HepG2 (cell line): ENCODE results near the gene CEBPE. TPM values are rescaled to one million over a fixed set of nuclear protein-coding genes. Genes with fewer than 3 reads are reported as not detected.

Experiments used
- AKAP8 ChIP-seq: sonication (generic); formaldehyde crosslinking; IDR thresholded peaks from 2 replicates; pipeline ENCODE4 v1.5.1; 2020; ENCODE audit warnings: mild to moderate bottlenecking, missing genetic modification reagents
- ELK4 ChIP-seq: sonication (generic); formaldehyde crosslinking; IDR thresholded peaks from 2 replicates; pipeline ENCODE4 v1.9.0; 2021; ENCODE audit warnings: missing genetic modification reagents, borderline replicate concordance
- HNF4A ChIP-seq: sonication (generic); formaldehyde crosslinking; IDR thresholded peaks from 2 replicates; pipeline ENCODE4 v1.4.0; 2020; ENCODE audit warnings: missing genetic modification reagents
- KLF11 ChIP-seq: IDR thresholded peaks from 2 replicates; pipeline ENCODE4 v1.6.1; 2016; ENCODE audit warnings: missing compliant biosample characterization
- KMT2B ChIP-seq: IDR thresholded peaks from 2 replicates; pipeline ENCODE4 v1.6.1; 2016; ENCODE audit warnings: missing genetic modification reagents, missing compliant biosample characterization
- NR3C1 ChIP-seq: sonication (generic); formaldehyde crosslinking; IDR thresholded peaks from 2 replicates; pipeline ENCODE4 v1.4.0; 2020; ENCODE audit warnings: missing genetic modification reagents
- POGZ ChIP-seq: sonication (generic); formaldehyde crosslinking; IDR thresholded peaks from 2 replicates; pipeline ENCODE4 v1.4.0; 2020; ENCODE audit warnings: mild to moderate bottlenecking, missing genetic modification reagents
- PRDM4 ChIP-seq: sonication (generic); formaldehyde crosslinking; IDR thresholded peaks from 2 replicates; pipeline ENCODE4 v1.9.0; 2021; ENCODE audit warnings: missing genetic modification reagents, borderline replicate concordance
- RARA ChIP-seq: IDR thresholded peaks from 2 replicates; pipeline ENCODE4 v1.6.1; 2016; ENCODE audit warnings: missing genetic modification reagents, missing compliant biosample characterization
- RNF2 ChIP-seq: fragments of 450-650 bp; conservative IDR thresholded peaks from 2 replicates; pipeline ENCODE4 v1.6.1; 2016; ENCODE audit warnings: low read depth
- SP5 ChIP-seq: IDR thresholded peaks from 2 replicates; pipeline ENCODE4 v1.6.1; 2016; ENCODE audit warnings: low read depth, borderline replicate concordance
- SYNCRIP ChIP-seq: fragments of 200-400 bp; formaldehyde crosslinking; IDR thresholded peaks from 2 replicates; pipeline ENCODE4 v1.6.1; 2018; ENCODE audit warnings: mild to moderate bottlenecking, low read depth, low read length; ENCODE audit not compliant: insufficient read depth
- TBX2 ChIP-seq: sonication (generic); formaldehyde crosslinking; IDR thresholded peaks from 2 replicates; pipeline ENCODE4 v1.5.0; 2020; ENCODE audit warnings: missing genetic modification reagents, mild to moderate bottlenecking, borderline replicate concordance
- THAP11 ChIP-seq: IDR thresholded peaks from 2 replicates; pipeline ENCODE4 v1.6.1; 2016; ENCODE audit warnings: missing biosample characterization, missing genetic modification reagents
- ZBTB37 ChIP-seq: sonication (generic); formaldehyde crosslinking; IDR thresholded peaks from 2 replicates; pipeline ENCODE4 v1.4.0; 2020; ENCODE audit warnings: mild to moderate bottlenecking, missing genetic modification reagents
- ZFX ChIP-seq: sonication (generic); formaldehyde crosslinking; IDR thresholded peaks from 2 replicates; pipeline ENCODE4 v1.4.0; 2020; ENCODE audit warnings: mild to moderate bottlenecking, low read depth, missing genetic modification reagents, moderate library complexity
- ZNF160 ChIP-seq: sonication (generic); formaldehyde crosslinking; IDR thresholded peaks from 2 replicates; pipeline ENCODE4 v1.8.0; 2022; ENCODE audit warnings: mild to moderate bottlenecking, inconsistent platforms, missing genetic modification reagents
- ZNF274 ChIP-seq: sonication (generic); formaldehyde crosslinking; IDR thresholded peaks from 2 replicates; pipeline ENCODE4 v1.5.1; 2020; ENCODE audit warnings: mild to moderate bottlenecking, missing genetic modification reagents
- ZNF30 ChIP-seq: sonication (generic); formaldehyde crosslinking; IDR thresholded peaks from 2 replicates; pipeline ENCODE4 v1.5.0; 2020; ENCODE audit warnings: mild to moderate bottlenecking, missing genetic modification reagents
- ZNF644 ChIP-seq: IDR thresholded peaks from 2 replicates; pipeline ENCODE4 v1.6.1; 2016; ENCODE audit warnings: low read depth
- ZSCAN22 ChIP-seq: sonication (generic); formaldehyde crosslinking; IDR thresholded peaks from 2 replicates; pipeline ENCODE4 v1.4.0; 2020; ENCODE audit warnings: mild to moderate bottlenecking, missing genetic modification reagents
- polyA plus RNA-seq, 8 experiments: library from polyadenylated mRNA; depleted of rRNA in 3 of 8; stranded (reverse) in 7 of 8; unstranded in 1 of 8; fragments of >200 nt; fragmentation: Illumina TruSeq in 4 of 8; extraction: Trizol in 4 of 8; gene quantifications; 2 replicates each; pipeline versions ENCODE4 v1.2.1 to v1.2.3, GENCODE V29; 2011 to 2016; ENCODE audit warnings: low read depth in 4 of 8, missing spikeins in 1 of 8, mixed read lengths in 1 of 8; ENCODE audit not compliant: insufficient read depth in 1 of 8
- total RNA-seq, 5 experiments: library from RNA; depleted of rRNA; stranded (reverse); fragments of >200 nt; fragmentation: Illumina TruSeq; extraction: Trizol; gene quantifications; 2 replicates each; pipeline ENCODE4 v1.2.3, GENCODE V29; 2016; ENCODE audit warnings: low read depth in 1 of 5
- TF ChIP-seq, protein P1 (sequence below): IDR thresholded peaks from 2 replicates; pipeline ENCODE4 v1.6.1; 2016; ENCODE audit warnings: missing compliant biosample characterization, missing genetic modification reagents, borderline replicate concordance
- TF ChIP-seq, protein P2 (sequence below): sonication (generic); formaldehyde crosslinking; IDR thresholded peaks from 2 replicates; pipeline ENCODE4 v1.5.0; 2020; ENCODE audit warnings: missing genetic modification reagents, mild to moderate bottlenecking, borderline replicate concordance

CEBPE gene
- total and polyA plus RNA-seq, 2 of the 13 experiments (the other 11 are each of a cell fraction or from before 2014, with no cell fraction given): 0.09 to 0.11 TPM

DNA sequence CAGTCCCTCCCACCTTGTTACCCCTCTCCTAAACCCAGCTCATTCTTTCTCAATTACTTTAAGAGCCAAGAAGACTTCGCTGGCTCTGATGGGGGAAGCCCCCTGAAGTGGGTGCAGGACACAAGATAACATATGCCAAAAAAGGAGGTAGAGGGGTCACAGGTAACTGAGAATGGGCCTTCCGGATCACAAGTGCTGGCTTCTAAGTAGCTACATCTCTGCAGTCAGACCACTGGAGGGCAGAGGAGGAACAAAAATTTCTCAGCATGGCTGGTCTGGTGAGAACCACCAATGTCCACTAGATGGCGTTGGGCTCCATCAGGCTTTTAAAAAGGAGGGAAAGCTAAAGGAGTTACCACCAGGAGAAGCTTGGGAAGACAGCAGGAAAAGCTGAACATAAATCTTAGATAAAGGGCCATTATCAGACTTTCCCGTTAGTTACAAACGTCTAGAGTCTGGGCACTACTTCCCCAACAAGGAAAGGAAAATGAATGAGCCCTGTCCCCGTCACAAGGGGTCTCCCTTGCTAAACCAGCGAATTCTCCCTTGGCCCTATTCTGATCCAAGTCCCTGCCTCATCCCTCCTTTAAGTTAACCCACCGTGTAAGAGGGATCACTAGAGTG, 50.2 kb downstream of the CEBPE start (continued):
- TF ChIP-seq ZNF160: no peak
- TF ChIP-seq THAP11 (CRISPR knock-in tag): peak; percentile 80
- 0 out of 2 replicates have a peak, but pooled peaks have one; percentile 20 for TF ChIP-seq RARA (CRISPR knock-in tag)
- TF ChIP-seq SP5 (CRISPR knock-in tag): no peak
- TF ChIP-seq KMT2B (CRISPR knock-in tag): 0 out of 2 replicates have a peak, but pooled peaks have one; percentile 34
- TF ChIP-seq SYNCRIP: no peak
- TF ChIP-seq KLF11 (CRISPR knock-in tag): peak; percentile 54; the same call in 1 of the 2 replicates
- TF ChIP-seq, protein P1, sequence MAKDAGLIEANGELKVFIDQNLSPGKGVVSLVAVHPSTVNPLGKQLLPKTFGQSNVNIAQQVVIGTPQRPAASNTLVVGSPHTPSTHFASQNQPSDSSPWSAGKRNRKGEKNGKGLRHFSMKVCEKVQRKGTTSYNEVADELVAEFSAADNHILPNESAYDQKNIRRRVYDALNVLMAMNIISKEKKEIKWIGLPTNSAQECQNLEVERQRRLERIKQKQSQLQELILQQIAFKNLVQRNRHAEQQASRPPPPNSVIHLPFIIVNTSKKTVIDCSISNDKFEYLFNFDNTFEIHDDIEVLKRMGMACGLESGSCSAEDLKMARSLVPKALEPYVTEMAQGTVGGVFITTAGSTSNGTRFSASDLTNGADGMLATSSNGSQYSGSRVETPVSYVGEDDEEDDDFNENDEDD (CRISPR knock-in tag): peak; percentile 92
- TF ChIP-seq ZBTB37 (CRISPR knock-in tag): no peak
- TF ChIP-seq, protein P2, sequence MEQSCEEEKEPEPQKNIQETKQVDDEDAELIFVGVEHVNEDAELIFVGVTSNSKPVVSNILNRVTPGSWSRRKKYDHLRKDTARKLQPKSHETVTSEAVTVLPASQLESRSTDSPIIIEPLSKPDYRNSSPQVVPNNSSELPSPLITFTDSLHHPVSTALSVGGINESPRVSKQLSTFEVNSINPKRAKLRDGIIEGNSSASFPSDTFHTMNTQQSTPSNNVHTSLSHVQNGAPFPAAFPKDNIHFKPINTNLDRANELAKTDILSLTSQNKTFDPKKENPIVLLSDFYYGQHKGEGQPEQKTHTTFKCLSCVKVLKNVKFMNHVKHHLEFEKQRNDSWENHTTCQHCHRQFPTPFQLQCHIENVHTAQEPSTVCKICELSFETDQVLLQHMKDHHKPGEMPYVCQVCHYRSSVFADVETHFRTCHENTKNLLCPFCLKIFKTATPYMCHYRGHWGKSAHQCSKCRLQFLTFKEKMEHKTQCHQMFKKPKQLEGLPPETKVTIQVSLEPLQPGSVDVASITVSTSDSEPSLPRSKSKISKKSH (CRISPR knock-in tag): no peak
- no peak for TF ChIP-seq ZNF274 (CRISPR knock-in tag)
- TF ChIP-seq HNF4A (CRISPR knock-in tag): no peak
- 0 out of 2 replicates have a peak, but pooled peaks have one; percentile 31 for TF ChIP-seq ZNF644 (CRISPR knock-in tag)
- TF ChIP-seq ZNF30 (CRISPR knock-in tag): no peak
- peak; percentile 41; the same call in 1 of the 2 replicates for TF ChIP-seq RNF2
- no peak for TF ChIP-seq PRDM4 (CRISPR knock-in tag)
- no peak for TF ChIP-seq TBX2 (CRISPR knock-in tag)
- no peak for TF ChIP-seq NR3C1 (CRISPR knock-in tag)
- no peak for TF ChIP-seq ZSCAN22 (CRISPR knock-in tag)
- 0 out of 2 replicates have a peak, but pooled peaks have one; percentile 42 for TF ChIP-seq ELK4 (CRISPR knock-in tag)
- peak; percentile 67; the same call in 1 of the 2 replicates for TF ChIP-seq POGZ
- peak; percentile 57; the same call in 1 of the 2 replicates for TF ChIP-seq ZFX (CRISPR knock-in tag)
- peak; percentile 44; the same call in 1 of the 2 replicates for TF ChIP-seq AKAP8 (CRISPR knock-in tag)
